K562 (cell line): ENCODE results near the gene SPDL1. TPM values are rescaled to one million over a fixed set of nuclear protein-coding genes. Genes with fewer than 3 reads are reported as not detected.

Experiments used
- CBX2 ChIP-seq: fragments of 200-600 bp; sonication (generic); IDR thresholded peaks from one replicate; pipeline ENCODE4 v1.6.1; 2012; ENCODE audit warnings: mild to moderate bottlenecking, low read length, inconsistent platforms; ENCODE audit not compliant: insufficient read depth, poor library complexity, severe bottlenecking
- CUX1 ChIP-seq: fragments of 200-800 bp; sonication (Bioruptor generic); IDR thresholded peaks from 2 replicates; pipeline ENCODE4 v1.6.1; 2016; ENCODE audit warnings: missing genetic modification characterization, missing compliant biosample characterization
- ERF ChIP-seq: fragments of 450-650 bp; formaldehyde crosslinking; IDR thresholded peaks from 2 replicates; pipeline ENCODE4 v1.4.0; 2020; ENCODE audit warnings: mild to moderate bottlenecking, mixed read lengths
- FOXM1 ChIP-seq, 2 experiments: fragments of 450-650 bp in 1 of 2; sonication (generic) in 1 of 2; formaldehyde crosslinking in 1 of 2; IDR thresholded peaks; 2 replicates each; pipeline versions ENCODE4 v1.6.1 to v1.9.0; 2017 to 2022; ENCODE audit warnings: low read depth in 2 of 2, mild to moderate bottlenecking in 2 of 2, missing genetic modification reagents in 1 of 2, moderate library complexity in 1 of 2
- GTF2E2 ChIP-seq: fragments of 200-800 bp; sonication (Bioruptor generic); IDR thresholded peaks from 2 replicates; pipeline ENCODE4 v1.6.1; 2016; ENCODE audit warnings: missing genetic modification characterization, missing compliant biosample characterization
- HDAC1 ChIP-seq, 2 experiments: fragments of 450-650 bp; IDR thresholded peaks; 2 replicates each; pipeline ENCODE4 v1.6.1; 2016 to 2017; ENCODE audit warnings: inconsistent platforms in 1 of 2, mild to moderate bottlenecking in 1 of 2, moderate library complexity in 1 of 2
- HDAC2 ChIP-seq: fragments of 450-650 bp; IDR thresholded peaks from 2 replicates; pipeline ENCODE4 v1.6.1; 2016; ENCODE audit warnings: mild to moderate bottlenecking
- HIVEP1 ChIP-seq: fragments of 250-450 bp; sonication (Bioruptor Pico); IDR thresholded peaks from 2 replicates; pipeline ENCODE4 v1.4.0; 2020; ENCODE audit warnings: mild to moderate bottlenecking
- KDM5B ChIP-seq: fragments of 200-600 bp; sonication (generic); IDR thresholded peaks from 2 replicates; pipeline ENCODE4 v1.6.1; 2012; ENCODE audit warnings: low read depth, mild to moderate bottlenecking, moderate library complexity, low read length, control low read depth, inconsistent platforms; ENCODE audit not compliant: insufficient replicate concordance
- MXD1 ChIP-seq: fragments of 250-450 bp; sonication (Bioruptor Pico); IDR thresholded peaks from 2 replicates; pipeline ENCODE4 v1.8.0; 2021; ENCODE audit warnings: borderline replicate concordance, mild to moderate bottlenecking, moderate library complexity; ENCODE audit not compliant: poor library complexity, severe bottlenecking
- PATZ1 ChIP-seq: fragments of 250-450 bp; sonication (Bioruptor Pico); IDR thresholded peaks from 2 replicates; pipeline ENCODE4 v1.5.0; 2020; ENCODE audit warnings: mild to moderate bottlenecking, borderline replicate concordance
- RAD51 ChIP-seq: fragments of 450-650 bp; IDR thresholded peaks from 2 replicates; pipeline ENCODE4 v1.7.1; 2016; ENCODE audit warnings: low read depth, mild to moderate bottlenecking, borderline replicate concordance
- SMAD1 ChIP-seq: fragments of 150-350 bp; IDR thresholded peaks from 2 replicates; pipeline ENCODE4 v1.6.1; 2014; ENCODE audit warnings: low read length, low read depth; ENCODE audit not compliant: partially characterized antibody
- ZBTB2 ChIP-seq: fragments of 450-650 bp; IDR thresholded peaks from 2 replicates; pipeline ENCODE4 v1.6.1; 2016; ENCODE audit warnings: antibody characterized with exemption
- ZNF589 ChIP-seq: fragments of 200-800 bp; sonication (Bioruptor generic); IDR thresholded peaks from 2 replicates; pipeline ENCODE4 v1.6.1; 2016; ENCODE audit warnings: low read depth, missing genetic modification characterization, missing compliant biosample characterization
- ZNF699 ChIP-seq: fragments of 250-450 bp; sonication (Bioruptor Pico); IDR thresholded peaks from 2 replicates; pipeline ENCODE4 v1.8.0; 2021; ENCODE audit warnings: mild to moderate bottlenecking, moderate library complexity; ENCODE audit not compliant: insufficient replicate concordance
- polyA plus RNA-seq, 8 experiments: library from polyadenylated mRNA; depleted of rRNA in 4 of 8; stranded (reverse) in 5 of 8; unstranded in 3 of 8; fragments of >200 nt; fragmentation: Nextera tagmentation in 2 of 8; fragmentation: Illumina TruSeq in 1 of 8; extraction: Ambion mirVana in 2 of 8; extraction: Trizol in 1 of 8; gene quantifications; 2 replicates each; pipeline versions ENCODE4 v1.2.1 to v1.2.3, GENCODE V29; 2011 to 2014; ENCODE audit warnings: inconsistent platforms in 1 of 8, missing spikeins in 1 of 8
- total RNA-seq, 7 experiments: library from RNA; depleted of rRNA in 6 of 7; stranded (reverse); fragments of >200 nt in 6 of 7; fragmentation: Illumina TruSeq in 2 of 7; extraction: Trizol in 2 of 7; gene quantifications; 2 replicates each; pipeline versions ENCODE4 v1.2.1 to v1.2.3, GENCODE V29; 2011 to 2021; ENCODE audit warnings: low replicate concordance in 1 of 7

SPDL1 gene
- total and polyA plus RNA-seq, 9 of the 15 experiments (the other 6 are each of a cell fraction or from before 2014, with no cell fraction given) = 32.4 to 59.6 (median 49.0) TPM

GRCh38 chr5:169583424-169584220 lies at the start of gene SPDL1 (continued):
- no peak for TF ChIP-seq CUX1 (CRISPR knock-in tag)
- no peak for TF ChIP-seq SMAD1
- no peak for TF ChIP-seq MXD1
- TF ChIP-seq HIVEP1 = no peak
- TF ChIP-seq ERF (CRISPR knock-in tag) = no peak
- no peak for TF ChIP-seq ZNF589 (CRISPR knock-in tag)
- no peak for TF ChIP-seq ZNF699 (CRISPR knock-in tag)
- peak in 1 of 2 experiments; percentile 65; a peak in 2 of 4 replicates for TF ChIP-seq HDAC1 (IDR thresholded peaks at IDR 0.05)
- TF ChIP-seq CBX2 = no peak
- no peak for TF ChIP-seq RAD51
- TF ChIP-seq KDM5B = peak; percentile 96
- TF ChIP-seq ZBTB2 = peak; percentile 98
- TF ChIP-seq FOXM1 (IDR thresholded peaks at IDR 0.05; ENCODE audit: low read depth) = peak; percentile 54
- TF ChIP-seq FOXM1 (CRISPR knock-in tag; IDR thresholded peaks at IDR 0.05; ENCODE audit: low read depth) = 0 out of 2 replicates have a peak, but pooled peaks have one; percentile 30
- no peak for TF ChIP-seq HDAC2
- no peak for TF ChIP-seq PATZ1 (CRISPR knock-in tag)
- peak; percentile 67; the same call in 1 of the 2 replicates for TF ChIP-seq GTF2E2 (tag)
